NCI-H748 (cell line): ENCODE results near the gene NME2.

Source experiments
- DNase-seq: peaks from one replicate; lab custom pipeline; 2025; ENCODE audit not compliant: unreplicated experiment; lab: John Stamatoyannopoulos, UW

The NME2 gene

GRCh38 chr17:51200295-51200694 lies 34.1 kb downstream of the NME2 start:
- no peak for DNase-seq

GRCh38 chr17:51200846-51201245 lies 34.6 kb downstream of the NME2 start:
- DNase-seq, result no peak

GRCh38 chr17:51203838-51204237 lies 37.6 kb downstream of the NME2 start:
- DNase-seq, result no peak

- DNase-seq, result no peak
These were observed 48.7 kb downstream of the NME2 start for GRCh38 chr17:51214920-51215319.

- no peak for DNase-seq
These were observed 51.7 kb downstream of the NME2 start for GRCh38 chr17:51217946-51218345.

GRCh38 chr17:51221322-51221721 lies 55.1 kb downstream of the NME2 start:
- DNase-seq, result no peak
